ENCODE results near the gene SMIM22.

The SMIM22 gene

GRCh38 chr16:4797805-4798252, 2.7 kb downstream of the SMIM22 start:
- DNase-seq, result no peak

DNA sequence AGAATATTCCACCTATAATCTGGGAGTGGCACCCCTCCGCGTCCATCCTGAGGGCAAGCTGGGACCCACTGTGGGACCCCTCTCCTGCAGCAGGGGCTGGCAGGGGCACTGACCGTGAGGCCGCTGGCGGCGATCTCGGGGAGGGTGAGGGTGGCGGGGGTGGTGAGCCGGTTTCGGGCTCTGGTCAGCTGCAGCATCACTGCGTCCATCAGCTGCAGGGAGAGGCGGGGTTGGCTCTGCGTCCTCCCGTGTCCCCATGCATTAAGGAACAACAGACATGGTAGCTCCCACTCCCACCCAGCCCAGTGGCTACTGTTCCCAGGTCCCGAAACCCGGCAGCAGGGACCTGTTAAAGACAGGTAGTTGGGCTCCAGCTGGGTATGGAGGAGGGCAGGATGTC, 3.3 kb downstream of the SMIM22 start:
- no peak for DNase-seq

GRCh38 chr16:4799171-4799855, 4.1 kb downstream of the SMIM22 start:
- DNase-seq, result no peak

DNA sequence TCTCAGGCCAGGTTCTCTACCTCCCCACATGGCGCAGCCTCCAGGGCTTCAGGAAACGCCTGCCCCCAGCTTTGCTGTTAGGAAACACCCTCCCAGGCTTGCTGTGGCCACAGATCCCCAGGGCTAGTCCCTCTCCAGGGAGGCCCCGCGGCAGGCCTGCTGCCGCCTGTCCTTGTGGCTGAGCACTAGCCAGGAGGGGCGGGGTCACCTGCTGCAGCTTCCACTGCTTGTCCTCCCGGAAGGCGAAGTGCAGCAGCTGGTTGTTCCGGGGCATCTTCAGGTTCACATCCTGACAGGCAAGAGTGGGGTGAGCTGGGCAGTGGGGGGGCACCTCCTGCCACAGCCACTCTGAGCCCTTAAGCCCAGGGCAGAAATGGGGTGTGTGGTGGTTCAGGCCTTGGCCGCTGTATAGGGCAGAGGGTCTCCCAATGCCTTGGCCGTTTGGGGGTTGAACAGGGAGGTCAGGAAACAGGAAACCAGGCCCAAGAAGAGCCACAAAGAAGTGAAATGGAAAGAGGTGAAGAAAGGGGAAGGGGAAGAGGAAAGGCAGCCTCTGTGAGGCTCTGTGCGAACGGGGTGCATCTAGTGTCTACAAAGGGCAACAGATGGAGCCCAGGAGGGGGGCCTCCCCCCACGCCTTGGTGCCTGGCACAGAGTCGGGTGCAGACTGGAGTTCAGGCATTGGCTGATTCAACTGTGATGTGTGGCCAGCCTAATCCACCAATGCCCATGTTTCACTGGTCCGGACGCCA, 5.3 kb downstream of the SMIM22 start:
- DNase-seq, result no peak

DNA sequence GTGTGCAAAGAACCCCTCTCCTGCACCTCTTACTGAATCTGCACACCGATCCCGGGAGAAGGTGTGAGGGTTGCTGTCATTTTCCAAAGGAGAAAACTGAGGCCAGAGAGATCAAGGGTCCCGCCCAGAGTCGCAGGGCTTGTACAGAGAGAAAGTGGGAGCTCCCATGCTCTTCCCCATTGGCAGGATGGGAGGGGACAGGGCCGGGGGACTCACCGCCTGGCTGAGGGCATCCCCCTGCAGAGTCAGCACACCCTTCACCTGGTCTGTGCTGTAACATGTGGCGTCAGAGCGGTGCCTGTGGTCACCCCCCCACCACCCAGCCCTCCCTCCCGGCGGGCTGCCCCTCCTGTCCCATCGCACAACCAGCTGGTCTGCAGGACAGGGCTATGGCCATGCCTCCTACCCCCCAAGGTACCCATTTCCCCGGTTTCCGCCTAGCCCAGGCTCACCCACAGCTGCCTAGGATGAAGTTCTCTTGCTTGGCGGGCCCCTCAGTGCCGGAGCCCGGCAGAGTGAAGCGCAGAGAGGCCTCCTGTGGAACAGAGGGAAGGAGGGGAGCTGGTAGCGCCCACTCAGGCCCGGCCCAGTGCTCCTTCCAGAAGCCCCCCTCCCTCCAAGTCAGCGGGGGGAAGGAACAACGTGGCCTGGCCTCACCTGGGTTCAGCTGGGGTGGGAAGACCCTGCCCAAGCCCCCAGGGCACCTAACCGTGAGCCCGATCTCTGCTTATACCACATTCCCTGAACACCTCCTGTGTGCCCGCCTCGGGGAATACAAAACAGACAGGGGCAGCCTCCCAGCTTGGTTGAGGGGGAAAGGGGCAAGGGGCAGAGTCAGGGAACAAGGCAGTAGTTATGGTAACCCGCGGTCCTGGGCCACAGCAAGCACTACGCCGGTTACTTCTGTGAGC, 6.1 kb downstream of the SMIM22 start:
- no peak for DNase-seq

DNA sequence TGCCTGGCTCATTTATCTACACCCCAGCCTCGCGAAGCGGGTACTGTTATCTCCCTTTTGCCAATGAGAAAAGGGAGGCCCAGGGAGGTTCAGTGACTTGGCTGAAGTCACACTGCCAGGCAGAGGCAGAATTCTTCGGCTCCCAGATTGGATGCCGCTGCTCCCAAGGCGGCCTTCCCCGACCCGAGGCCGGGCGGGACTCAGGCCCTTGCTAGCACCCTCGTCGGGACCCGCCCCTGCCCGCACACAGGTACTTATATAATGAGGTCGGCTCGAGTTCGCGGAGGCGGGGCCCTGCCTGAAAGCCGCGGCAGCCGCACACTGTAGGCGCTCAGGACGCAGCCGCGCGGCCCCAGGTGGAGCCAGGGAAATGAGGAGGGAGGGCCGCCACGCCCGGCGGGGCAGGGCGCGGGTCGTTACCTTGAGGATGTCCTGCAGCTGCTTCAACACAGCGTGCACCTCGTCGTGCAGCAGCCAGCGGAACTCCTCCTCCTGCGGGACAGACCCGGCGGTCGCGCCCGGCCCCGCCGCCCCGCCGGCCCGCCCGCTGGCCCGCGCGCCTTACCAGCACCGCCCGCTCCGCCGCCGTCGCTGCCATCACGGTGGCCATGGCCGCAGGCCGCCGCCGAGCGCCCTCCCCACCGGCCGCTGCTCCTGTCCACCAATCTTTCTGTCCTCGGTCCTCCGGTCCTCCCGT, 6.9 kb downstream of the SMIM22 start, which contains the start of gene ROGDI:
Gene ROGDI (minus strand): TSS at position 672 of the 697 bp plus-strand sequence. CDS start 62 bp downstream, at position 610.
- DNase-seq, result peak; percentile 75

- peak; percentile 88 for DNase-seq
Measured at GRCh38 chr16:4802659-4803287, 7.6 kb downstream of the SMIM22 start.

DNA sequence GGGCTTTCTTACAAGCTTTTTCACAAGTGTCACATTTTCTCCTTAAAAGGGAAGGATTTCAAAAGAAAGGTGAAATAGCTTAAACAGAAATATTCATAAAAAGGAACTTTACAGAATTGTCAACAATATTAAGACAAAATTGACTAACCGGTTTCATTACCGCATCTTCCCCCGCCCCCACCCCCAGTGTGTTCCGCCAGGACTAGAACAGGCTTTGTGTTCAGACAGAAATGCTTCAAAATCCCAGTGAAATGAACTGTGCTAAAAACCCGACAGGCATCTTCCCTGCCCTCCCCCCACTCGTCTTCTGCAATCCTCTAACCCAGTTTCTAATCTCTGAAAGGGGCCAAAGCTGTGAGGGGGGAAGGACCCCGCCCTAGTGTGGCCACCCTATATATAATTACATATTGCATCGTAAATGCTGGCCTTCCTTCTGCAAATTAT, 8.3 kb downstream of the SMIM22 start:
- DNase-seq, result no peak

- DNase-seq, result no peak
Measured at GRCh38 chr16:4803898-4804762, 9.0 kb downstream of the SMIM22 start.

- no peak for DNase-seq
Measured at GRCh38 chr16:4805231-4805630, 10.1 kb downstream of the SMIM22 start.

DNA sequence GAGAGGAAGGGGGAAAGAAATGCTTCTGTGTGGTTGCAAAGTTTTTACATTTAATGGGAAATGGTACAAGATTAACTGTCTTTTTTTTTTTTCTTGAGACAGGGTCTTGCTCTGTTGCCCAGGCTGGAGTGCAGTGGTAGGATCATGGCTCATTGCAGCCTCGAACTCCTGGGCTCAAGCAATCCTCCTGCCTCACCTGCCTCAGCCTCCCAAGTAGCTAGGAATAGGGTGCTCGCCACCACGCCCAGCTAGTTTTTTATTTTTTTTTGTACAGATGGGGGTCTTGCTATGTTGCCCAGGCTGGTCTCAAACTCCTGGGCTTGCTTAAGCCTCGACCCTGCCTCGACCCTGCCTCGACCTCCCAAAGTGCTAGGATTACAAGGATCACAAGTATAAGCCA, 11.1 kb downstream of the SMIM22 start:
- no peak for DNase-seq

- DNase-seq, result no peak
Measured at GRCh38 chr16:4811242-4811641, 16.1 kb downstream of the SMIM22 start.

GRCh38 chr16:4811773-4812172, 16.6 kb downstream of the SMIM22 start:
- DNase-seq, result no peak

DNA sequence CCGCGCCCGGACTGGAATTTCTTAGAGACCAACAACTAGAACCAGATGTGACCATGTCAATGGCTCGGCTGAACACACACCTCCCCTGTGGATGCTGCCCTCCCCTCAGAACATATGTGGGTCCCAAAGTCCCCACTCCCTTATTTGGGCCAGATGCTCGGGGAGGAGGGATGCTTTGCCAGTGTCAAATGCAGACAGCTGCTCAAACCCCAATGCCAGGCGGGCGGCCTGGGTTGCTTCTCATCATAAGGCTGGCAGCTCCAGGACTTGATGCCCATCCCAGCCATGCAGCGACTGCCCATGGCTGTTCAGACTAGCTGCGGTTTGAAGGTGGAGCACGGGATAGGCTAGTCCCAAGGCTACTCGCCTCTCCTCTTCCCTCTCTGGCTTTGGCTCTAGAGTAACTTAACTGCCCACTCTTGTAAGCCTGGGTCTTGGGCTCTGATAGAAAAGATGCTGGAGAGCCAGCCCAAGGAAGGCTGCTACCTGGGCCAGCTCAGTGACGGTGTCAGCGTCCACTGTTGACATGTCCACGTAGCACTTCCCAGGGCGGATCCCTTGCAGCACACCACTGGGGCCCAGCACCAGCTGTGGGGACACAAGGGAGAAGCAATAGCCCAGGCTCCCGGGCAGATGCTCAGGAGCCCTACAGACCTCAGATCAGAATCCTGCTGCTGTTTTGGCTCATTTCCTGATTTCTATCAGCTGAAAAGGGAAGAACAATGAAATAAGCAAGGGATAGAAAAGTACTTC, 18.3 kb downstream of the SMIM22 start:
- DNase-seq, result no peak

DNA sequence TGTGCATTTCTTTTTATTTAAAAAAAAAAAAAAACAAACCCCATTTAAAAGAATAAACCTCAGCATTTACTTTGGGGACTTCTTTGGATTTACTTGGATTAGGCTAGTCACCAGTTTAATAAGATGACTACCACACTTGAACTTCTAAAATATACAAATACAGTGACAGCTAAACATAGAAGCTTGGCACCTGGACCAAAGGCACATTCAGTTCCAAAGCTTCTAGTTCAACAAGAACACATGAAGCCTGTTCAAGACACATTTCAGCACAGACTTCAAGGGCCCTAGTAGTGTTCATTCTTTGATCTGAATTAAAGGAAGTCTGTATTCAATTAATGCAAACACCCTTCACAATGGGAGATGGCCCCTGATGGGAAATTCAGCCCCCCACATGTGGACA, 18.9 kb downstream of the SMIM22 start:
- no peak for DNase-seq

- DNase-seq, result no peak
Measured at GRCh38 chr16:4814542-4815173, 19.5 kb downstream of the SMIM22 start.

DNA sequence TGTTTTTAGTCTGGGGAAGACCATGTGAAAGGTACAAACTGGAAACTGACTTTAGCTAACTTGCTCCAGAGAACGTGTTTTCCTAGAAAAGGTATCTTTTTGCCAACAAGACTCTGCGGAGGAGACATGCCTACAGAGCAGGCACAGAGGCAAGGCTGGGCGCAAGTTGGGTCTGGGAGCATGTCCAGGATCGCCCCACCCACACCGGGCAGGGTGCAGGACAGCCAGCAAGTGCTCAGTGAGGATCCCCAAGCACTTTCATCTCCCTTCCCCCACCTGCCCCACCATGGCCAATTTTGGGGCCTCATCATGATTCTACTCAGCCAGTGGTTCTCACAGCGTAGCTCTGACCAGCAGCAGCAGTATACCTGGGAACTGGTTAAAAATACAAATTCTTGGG, 25.5 kb downstream of the SMIM22 start:
- no peak for DNase-seq

- DNase-seq, result no peak
Measured at GRCh38 chr16:4825196-4825595, 30.0 kb downstream of the SMIM22 start.

DNA sequence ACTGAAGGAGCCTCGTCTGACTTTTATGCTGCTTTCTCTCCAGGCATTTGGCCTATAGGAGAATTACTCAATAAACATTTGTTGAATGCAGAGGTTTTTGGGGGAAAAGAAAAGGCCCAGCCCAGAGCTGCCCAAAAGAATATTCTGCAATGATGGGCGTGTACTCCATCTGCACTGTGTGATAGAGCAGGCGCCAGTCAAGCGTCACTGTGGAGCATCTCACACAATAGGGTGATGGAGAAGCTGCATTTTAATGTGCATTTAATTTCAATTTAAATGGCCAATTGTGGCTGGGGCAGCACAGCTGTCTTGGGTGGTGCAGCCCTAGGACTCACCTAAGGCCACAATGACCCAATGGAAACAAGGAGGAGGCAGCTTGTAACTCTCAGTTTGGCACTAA, 31.4 kb downstream of the SMIM22 start:
- DNase-seq, result no peak

GRCh38 chr16:4826980-4827379, 31.8 kb downstream of the SMIM22 start:
- DNase-seq, result no peak

Measured in stimulated activated CD4-positive, alpha-beta T cell treated with anti-CD3 and anti-CD28 coated beads, Interleukin-4, amount 100 ng/mL, for 24 hours (primary cell).